MCF 10A (cell line): ENCODE measurements around the gene C12orf43. TPM values are rescaled to one million over a fixed set of nuclear protein-coding genes. Genes with fewer than 3 reads are reported as not detected.
"Not testable (repeated sequence)": the region's sequence is repeated elsewhere in the genome, so short reads cannot be mapped to it uniquely, and the experiment has no call there.

ENCODE experiments used
- BruUV-seq: library from RNA; stranded (reverse); fragments of 400-500 nt; replicated peaks from 2 replicates; lab custom pipeline; 2021; lab: Mats Ljungman, UMichigan
- CTCF ChIA-PET: fragments of 300-600 bp; sonication (Branson Sonifier 250); formaldehyde crosslinking; extraction: SDS; loops from one replicate; lab custom pipeline; 2021; ENCODE audit warnings: antibody characterized with exemption, inconsistent platforms; lab: Yijun Ruan, JAX
- POLR2A ChIA-PET: fragments of 300-600, 350-650 bp; sonication (Branson Sonifier 250); formaldehyde crosslinking; extraction: SDS; loops from one replicate; lab custom pipeline; 2020; ENCODE audit warnings: antibody characterized with exemption, inconsistent platforms; lab: Yijun Ruan, JAX
- DNase-seq: peaks from one replicate; pipeline ENCODE4 v3.0.0-alpha.2; 2018; ENCODE audit not compliant: unreplicated experiment
- H3K27ac Mint-ChIP-seq: one replicate; pipeline ENCODE4 v1.8.0; 2022; ENCODE audit warnings: mild to moderate bottlenecking, low read depth, mixed read lengths; ENCODE audit not compliant: unreplicated experiment
- H3K27me3 Mint-ChIP-seq: one replicate; pipeline ENCODE4 v1.8.0; 2022; ENCODE audit warnings: mixed read lengths; ENCODE audit not compliant: insufficient read depth, unreplicated experiment
- H3K36me3 Mint-ChIP-seq: one replicate; pipeline ENCODE4 v1.8.0; 2022; ENCODE audit warnings: mild to moderate bottlenecking, moderate library complexity, mixed read lengths; ENCODE audit not compliant: insufficient read depth, unreplicated experiment
- H3K4me1 Mint-ChIP-seq: one replicate; pipeline ENCODE4 v1.8.0; 2022; ENCODE audit warnings: mixed read lengths; ENCODE audit not compliant: insufficient read depth, unreplicated experiment
- H3K4me3 Mint-ChIP-seq: one replicate; pipeline ENCODE4 v1.8.0; 2022; ENCODE audit warnings: mild to moderate bottlenecking, moderate library complexity, mixed read lengths; ENCODE audit not compliant: unreplicated experiment
- H3K9me3 Mint-ChIP-seq: one replicate; pipeline ENCODE4 v1.8.0; 2022; ENCODE audit warnings: mixed read lengths; ENCODE audit not compliant: unreplicated experiment
- CTCF ChIP-seq: fragments of 200-600 bp; IDR thresholded peaks from one replicate; pipeline ENCODE4 v1.8.0; 2022; ENCODE audit warnings: antibody characterized with exemption, mild to moderate bottlenecking; ENCODE audit not compliant: unreplicated experiment
- intact Hi-C: fragments of 100-400 bp; cut with micrococcal nuclease; formaldehyde crosslinking; loops from 2 replicates; pipeline ENCODE4 v1.14.1; 2022
- total RNA-seq: library from RNA; stranded (reverse); gene quantifications from 2 replicates; pipeline ENCODE4 v1.2.3, GENCODE V29; 2022

The C12orf43 gene
- total RNA-seq, 1 experiment from 2014 or later: 18.9 TPM

GRCh38 chr12:121048442-121048841 is 32.2 kb upstream of the C12orf43 start:
- BruUV-seq: no TSS peak
- H3K27me3 Mint-ChIP-seq: peaks cover 26% of the 10 kb centered on the region
- no peaks in the 10 kb centered on the region for H3K9me3 Mint-ChIP-seq
- DNase-seq: no peak
- no peak overlapping the region for H3K4me3 Mint-ChIP-seq
- ChIA-PET CTCF (interaction anchor here (0.5 to 1.0 kb wide), 3 partner anchors 9 to 67 kb away, joined by 3 to 4 read pairs (median 3); partner anchors contain the start of gene OASL), POLR2A (no interaction called here)
- no peaks in the 10 kb centered on the region for H3K4me1 Mint-ChIP-seq
- intact Hi-C loops: no loop called here
- TF ChIP-seq CTCF: no peak
- no peaks in the 10 kb centered on the region for H3K36me3 Mint-ChIP-seq
- H3K27ac Mint-ChIP-seq: no peak overlapping the region

GRCh38 chr12:121047400-121047799 is 31.1 kb upstream of the C12orf43 start:
- BruUV-seq, H3K27ac Mint-ChIP-seq, DNase-seq, H3K4me1 Mint-ChIP-seq, POLR2A ChIA-PET, intact Hi-C loops, CTCF ChIA-PET, H3K36me3 Mint-ChIP-seq, H3K9me3 Mint-ChIP-seq, H3K4me3 Mint-ChIP-seq: not testable (repeated sequence)
- H3K27me3 Mint-ChIP-seq: peaks cover 37% of the 10 kb centered on the region

- no peak for DNase-seq
- BruUV-seq: no TSS peak
- Mint-ChIP-seq H3K4me3 (no peak overlapping the region), H3K4me1 (no peaks in the 10 kb centered on the region), H3K36me3 (peaks cover 6% of the 10 kb centered on the region), H3K27me3 (peaks cover 39% of the 10 kb centered on the region), H3K9me3 (no peaks in the 10 kb centered on the region), H3K27ac (no peak overlapping the region)
- no peak for TF ChIP-seq CTCF
- intact Hi-C loops: no loop called here
- ChIA-PET CTCF (no interaction called here), POLR2A (no interaction called here)
Measured at GRCh38 chr12:121043067-121043466, 26.8 kb upstream of the C12orf43 start.

- Mint-ChIP-seq H3K4me3 (peak within 1 kb of the TSS; percentile 79), H3K9me3 (no peaks in the 10 kb centered on the region), H3K27me3 (peaks cover 19% of the 10 kb centered on the region), H3K27ac (peak within 1 kb of the TSS; percentile 80), H3K36me3 (peaks cover 6% of the 10 kb centered on the region), H3K4me1 (peaks cover 14% of the 10 kb centered on the region)
- POLR2A ChIA-PET: no interaction called here
- TF ChIP-seq CTCF: no peak
- BruUV-seq: no TSS peak
- CTCF ChIA-PET: interaction anchor here (0.6 to 0.9 kb wide), 4 partner anchors 10 to 130 kb away, joined by 3 read pairs; no protein-coding TSS in a partner anchor
- DNase-seq: peak; percentile 83
- intact Hi-C loops: no loop called here
Measured at GRCh38 chr12:121038861-121039668, 22.8 kb upstream of the C12orf43 start, which contains the start of gene OASL. Gene OASL, minus strand, starts transcription at chr12:121039246. Its CDS starts 275 bp downstream, at chr12:121038971.
